Choroid plexus epithelial cell (primary cell): Measurements from ENCODE around the gene PIF1.

Source experiments
- DNase-seq: peaks from one replicate; pipeline ENCODE4 v3.0.0-alpha.2; 2010; ENCODE audit warnings: low read depth
- H3K4me3 ChIP-seq: 2 replicates; pipeline ENCODE4 v1.5.1; 2011; ENCODE audit warnings: low read depth, mild to moderate bottlenecking, control low read depth, low read length, moderate library complexity
- TF ChIP-seq, protein P1 (sequence below): conservative IDR thresholded peaks from 2 replicates; pipeline ENCODE4 v1.5.1; 2011; ENCODE audit warnings: low read depth, mild to moderate bottlenecking, control low read depth, inconsistent platforms, low read length, moderate library complexity

The PIF1 gene

DNA sequence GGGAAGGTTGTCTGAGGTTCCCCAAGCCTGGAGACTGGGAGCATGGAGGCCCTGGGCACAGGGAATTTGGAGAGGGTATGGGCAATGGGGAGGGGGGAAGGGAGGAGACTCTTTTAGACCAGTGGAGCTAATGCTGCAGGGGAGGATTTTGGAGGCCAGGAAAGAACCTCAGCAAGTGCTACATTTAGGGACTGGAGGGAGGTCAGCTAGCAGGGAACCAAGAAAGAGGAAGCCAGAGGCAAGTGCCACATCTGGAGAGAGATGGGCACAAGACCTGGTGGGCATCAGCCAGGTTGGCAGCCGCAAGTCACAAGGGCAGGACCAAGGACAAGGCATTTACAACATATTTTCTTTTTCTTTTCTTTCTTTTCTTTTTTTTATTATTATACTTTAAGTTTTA lies 37.0 kb upstream of the PIF1 start:
- no peak for DNase-seq
- no peak overlapping the region for H3K4me3 ChIP-seq
- TF ChIP-seq, protein P1, sequence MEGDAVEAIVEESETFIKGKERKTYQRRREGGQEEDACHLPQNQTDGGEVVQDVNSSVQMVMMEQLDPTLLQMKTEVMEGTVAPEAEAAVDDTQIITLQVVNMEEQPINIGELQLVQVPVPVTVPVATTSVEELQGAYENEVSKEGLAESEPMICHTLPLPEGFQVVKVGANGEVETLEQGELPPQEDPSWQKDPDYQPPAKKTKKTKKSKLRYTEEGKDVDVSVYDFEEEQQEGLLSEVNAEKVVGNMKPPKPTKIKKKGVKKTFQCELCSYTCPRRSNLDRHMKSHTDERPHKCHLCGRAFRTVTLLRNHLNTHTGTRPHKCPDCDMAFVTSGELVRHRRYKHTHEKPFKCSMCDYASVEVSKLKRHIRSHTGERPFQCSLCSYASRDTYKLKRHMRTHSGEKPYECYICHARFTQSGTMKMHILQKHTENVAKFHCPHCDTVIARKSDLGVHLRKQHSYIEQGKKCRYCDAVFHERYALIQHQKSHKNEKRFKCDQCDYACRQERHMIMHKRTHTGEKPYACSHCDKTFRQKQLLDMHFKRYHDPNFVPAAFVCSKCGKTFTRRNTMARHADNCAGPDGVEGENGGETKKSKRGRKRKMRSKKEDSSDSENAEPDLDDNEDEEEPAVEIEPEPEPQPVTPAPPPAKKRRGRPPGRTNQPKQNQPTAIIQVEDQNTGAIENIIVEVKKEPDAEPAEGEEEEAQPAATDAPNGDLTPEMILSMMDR = no peak

DNA sequence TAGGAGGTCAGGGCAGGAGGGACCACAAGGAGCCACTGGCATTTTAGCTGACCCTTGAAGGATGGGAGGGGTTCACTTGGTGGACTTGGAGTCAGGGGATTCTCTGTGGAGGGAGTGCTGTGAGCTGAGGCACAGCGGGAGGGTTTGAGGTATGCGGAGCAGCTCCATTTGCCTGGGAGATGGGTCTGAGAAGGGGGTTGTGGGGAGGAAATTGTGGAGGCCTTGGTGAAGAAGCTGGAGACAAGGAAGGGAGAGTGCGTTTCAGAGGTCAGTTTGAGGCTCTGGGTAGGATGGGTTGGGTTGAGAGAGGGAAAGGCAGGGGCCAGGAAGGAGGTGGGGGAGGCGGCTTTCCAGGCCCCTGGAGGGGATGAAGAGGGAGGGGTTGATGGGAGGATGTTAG lies 36.5 kb upstream of the PIF1 start:
- no peak for DNase-seq
- TF ChIP-seq, protein P1 = no peak
- no peak overlapping the region for H3K4me3 ChIP-seq

DNA sequence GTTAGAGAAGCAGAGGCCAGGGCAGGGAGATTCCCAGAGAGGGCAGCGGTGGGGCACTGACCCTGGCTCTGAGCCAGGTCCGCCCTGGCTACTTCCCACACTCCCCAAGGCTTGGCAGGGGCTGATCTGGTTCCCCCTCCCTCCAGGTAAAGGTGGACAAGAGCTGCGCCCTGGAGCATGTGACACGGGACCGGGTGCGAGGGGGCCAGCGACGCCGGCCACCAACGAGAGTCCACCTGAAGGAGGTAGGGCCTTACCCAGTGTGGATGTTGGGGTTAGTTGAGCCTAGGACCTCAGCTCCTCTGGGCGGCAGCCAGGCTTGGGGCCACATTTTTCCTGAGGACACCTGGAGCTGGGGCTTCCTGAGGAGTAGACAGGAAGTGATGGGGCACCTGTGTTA lies 35.9 kb upstream of the PIF1 start:
- TF ChIP-seq, protein P1 = no peak
- no peak for DNase-seq
- H3K4me3 ChIP-seq = no peak overlapping the region

DNA sequence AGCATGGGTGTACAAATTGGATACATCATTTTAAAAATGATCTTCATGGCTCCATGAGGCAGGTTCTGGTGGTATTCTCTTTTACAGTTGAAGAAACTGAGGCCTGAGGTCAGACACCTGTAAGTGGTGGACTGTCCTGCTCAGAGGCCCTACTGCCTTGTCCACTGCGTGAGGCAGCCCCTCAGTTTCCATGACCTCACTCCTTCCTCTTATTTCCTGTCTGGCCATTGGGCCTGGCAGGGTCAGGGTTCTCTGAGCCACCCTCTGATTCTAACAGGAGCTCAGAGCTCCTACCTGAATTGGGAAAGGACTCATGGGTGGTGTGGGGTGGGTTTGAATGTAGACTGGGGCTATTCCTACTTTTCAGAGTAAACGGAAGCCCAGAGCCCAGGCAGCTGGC lies 33.8 kb upstream of the PIF1 start:
- no peak overlapping the region for H3K4me3 ChIP-seq
- no peak for DNase-seq
- TF ChIP-seq, protein P1 = no peak

DNA sequence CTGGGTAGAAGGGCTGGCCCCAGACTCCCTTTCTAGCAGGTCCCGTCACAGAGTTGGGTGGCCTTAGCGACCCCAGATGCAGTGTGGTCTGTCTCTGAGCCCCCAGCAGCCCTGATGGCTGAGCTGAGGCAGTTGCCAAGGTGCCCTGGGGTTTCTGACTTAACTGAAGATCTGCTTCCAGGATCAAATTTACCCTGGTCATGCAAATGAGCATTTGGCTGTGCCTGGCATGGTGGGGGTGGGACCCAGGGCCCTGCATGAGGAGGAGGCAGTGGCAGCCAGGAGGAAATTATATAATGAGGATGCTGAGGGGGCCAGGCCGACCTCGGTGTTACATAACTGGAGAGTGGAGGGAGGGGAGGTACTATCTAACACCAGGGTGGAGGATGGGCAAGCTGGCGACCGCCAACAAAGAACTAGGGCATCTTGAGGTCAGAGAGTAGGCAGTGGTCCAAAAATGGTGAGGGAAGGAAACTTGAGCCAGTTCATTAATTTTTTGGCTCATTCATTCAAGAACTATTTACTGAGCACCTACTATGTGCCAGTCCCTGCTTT lies 32.7 kb upstream of the PIF1 start:
- H3K4me3 ChIP-seq = no peak overlapping the region
- no peak for DNase-seq
- TF ChIP-seq, protein P1 = no peak

DNA sequence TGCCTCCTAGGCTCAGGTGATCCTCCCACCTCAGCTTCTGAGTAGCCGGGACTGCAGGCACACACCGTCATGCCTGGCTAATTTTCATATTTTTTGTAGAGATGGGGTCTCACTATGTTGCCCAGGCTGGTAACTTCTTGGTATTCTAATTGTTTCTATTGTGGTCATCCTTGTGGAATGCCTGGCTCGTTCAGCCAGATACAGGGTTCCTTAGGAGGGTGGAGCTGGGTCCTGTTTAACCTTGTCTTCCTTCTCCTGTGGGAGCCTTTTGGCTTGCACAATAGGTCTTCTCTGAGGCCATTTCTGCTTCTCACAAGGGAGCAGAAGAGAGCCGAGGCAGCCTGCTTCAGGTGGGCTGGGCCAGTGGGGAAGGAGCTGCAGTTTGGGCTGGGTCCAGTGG lies 32.0 kb upstream of the PIF1 start:
- H3K4me3 ChIP-seq = no peak overlapping the region
- TF ChIP-seq, protein P1 = no peak
- DNase-seq = peak; percentile 86

DNA sequence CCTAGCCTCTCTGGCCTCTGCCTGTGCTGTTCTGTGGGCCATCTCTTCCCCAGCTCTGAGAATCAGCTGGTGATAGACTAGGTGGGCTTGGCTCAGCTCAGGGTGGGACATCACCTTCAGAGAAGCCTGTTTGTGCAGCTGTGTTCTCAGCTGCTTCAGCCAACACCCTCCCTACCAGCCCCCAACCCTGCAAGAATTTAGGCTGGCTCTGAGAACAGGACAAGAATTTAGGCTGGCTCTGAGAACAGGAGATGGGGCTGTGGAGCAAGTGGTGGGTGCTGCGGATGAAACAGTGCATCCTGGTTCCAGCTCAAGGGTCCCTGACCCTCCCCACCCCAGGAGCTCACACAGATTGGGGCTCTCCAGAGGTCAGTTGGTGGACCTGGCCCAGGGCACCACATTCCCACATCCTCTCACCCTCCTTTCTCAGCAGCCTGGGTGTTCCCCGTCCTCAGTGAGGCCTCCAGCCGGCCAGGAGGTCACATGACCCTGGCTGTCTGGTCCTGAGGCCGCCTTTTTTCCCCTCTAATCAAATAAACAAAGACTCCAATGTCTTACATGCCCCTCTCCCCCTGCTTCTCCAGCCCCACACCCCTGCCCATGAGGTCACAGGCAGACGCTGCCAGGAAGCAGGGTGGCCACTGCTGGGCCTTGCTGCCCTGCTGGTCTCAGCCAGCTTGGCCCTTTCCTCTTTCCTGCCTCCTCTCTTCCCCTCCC lies 31.1 kb upstream of the PIF1 start:
- TF ChIP-seq, protein P1 = peak; percentile 38
- no peak overlapping the region for H3K4me3 ChIP-seq
- peak; percentile 57 for DNase-seq
